Measurements from ENCODE around the gene IL1R1.

GRCh38 chr2:102159295-102159694 lies 16.7 kb downstream of the IL1R1 start:
- TF ChIP-seq, protein P1, sequence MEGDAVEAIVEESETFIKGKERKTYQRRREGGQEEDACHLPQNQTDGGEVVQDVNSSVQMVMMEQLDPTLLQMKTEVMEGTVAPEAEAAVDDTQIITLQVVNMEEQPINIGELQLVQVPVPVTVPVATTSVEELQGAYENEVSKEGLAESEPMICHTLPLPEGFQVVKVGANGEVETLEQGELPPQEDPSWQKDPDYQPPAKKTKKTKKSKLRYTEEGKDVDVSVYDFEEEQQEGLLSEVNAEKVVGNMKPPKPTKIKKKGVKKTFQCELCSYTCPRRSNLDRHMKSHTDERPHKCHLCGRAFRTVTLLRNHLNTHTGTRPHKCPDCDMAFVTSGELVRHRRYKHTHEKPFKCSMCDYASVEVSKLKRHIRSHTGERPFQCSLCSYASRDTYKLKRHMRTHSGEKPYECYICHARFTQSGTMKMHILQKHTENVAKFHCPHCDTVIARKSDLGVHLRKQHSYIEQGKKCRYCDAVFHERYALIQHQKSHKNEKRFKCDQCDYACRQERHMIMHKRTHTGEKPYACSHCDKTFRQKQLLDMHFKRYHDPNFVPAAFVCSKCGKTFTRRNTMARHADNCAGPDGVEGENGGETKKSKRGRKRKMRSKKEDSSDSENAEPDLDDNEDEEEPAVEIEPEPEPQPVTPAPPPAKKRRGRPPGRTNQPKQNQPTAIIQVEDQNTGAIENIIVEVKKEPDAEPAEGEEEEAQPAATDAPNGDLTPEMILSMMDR (optimal IDR thresholded peaks at IDR 0.05 in 1 of 3, IDR thresholded peaks at IDR 0.05 in 1 of 3, conservative IDR thresholded peaks at IDR 0.05 in 1 of 3; ENCODE audit: extremely low read depth in 1 of 3, insufficient read depth in 2 of 3, low read length in 3 of 3), result no peak
- TF ChIP-seq EZH2 (IDR thresholded peaks at IDR 0.05; ENCODE audit: low read length), result no peak

Data from keratinocyte (primary cell).